HG02623 (cell line): ENCODE results near the gene FEM1C.
A peak's percentile ranks its signal among the peaks of the same experiment; 100 is the strongest.

Source experiments
- ATAC-seq: cut with Tn5 transposase; IDR thresholded peaks from one replicate; pipeline ENCODE4 v1.9.1; 2021; ENCODE audit warnings: moderate library complexity; ENCODE audit not compliant: unreplicated experiment

FEM1C gene

DNA sequence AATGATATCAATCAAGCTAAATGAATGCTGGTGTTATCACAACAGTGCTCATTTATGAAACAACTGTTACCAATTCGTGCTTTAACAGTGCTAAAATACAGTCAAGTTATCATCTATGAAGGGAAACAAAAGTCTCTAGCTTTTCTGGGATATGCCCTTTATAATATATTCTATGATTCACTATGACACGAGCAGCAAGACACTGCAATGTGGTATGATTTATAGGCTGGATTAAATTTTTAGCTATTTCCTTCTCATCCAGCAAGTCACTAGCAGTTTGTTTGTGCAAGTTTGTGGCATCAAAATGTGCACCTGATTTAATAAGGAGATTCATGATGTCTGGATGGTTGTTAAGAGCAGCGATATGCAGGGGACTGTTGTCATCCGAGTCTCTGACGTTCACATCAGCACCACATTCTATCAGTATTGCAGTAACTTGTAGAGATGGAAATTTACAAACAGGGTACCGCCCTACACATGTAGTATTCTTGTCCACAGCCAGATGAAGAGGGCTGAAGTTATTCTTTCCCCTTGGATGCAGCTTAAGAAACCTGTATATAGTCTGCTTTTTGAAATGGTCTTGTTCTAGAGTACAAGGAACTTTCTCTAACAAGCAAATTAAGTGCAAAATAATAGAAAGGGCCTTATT lies 20.3 kb downstream of the FEM1C start:
- no peak for ATAC-seq

DNA sequence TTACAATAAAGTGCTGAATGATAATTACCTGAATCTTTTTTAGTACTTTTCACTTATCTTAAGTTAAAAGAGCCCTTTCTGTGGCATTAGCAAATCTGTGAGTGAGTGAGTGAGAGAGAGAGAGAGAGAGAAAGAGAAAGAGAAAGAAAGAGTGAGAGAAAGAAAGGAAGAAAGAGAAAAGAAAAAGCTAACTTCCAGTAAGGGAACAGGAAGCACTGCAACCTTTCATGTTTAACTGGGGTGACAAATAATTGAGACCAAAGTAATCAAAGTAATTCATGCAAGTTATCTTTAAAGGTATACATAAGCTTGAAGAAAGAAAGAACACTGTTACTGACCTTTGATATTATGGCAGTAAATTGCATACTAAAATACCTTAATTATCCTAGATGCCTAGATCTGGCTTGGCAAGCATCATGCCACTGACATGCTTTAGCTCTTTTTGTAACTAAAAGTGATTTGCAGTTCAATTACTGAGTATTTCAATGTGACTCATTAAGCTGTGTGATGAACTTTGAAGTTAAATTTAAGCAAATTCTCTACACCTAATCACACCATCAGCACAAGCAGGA lies 21.7 kb downstream of the FEM1C start:
- no peak for ATAC-seq

DNA sequence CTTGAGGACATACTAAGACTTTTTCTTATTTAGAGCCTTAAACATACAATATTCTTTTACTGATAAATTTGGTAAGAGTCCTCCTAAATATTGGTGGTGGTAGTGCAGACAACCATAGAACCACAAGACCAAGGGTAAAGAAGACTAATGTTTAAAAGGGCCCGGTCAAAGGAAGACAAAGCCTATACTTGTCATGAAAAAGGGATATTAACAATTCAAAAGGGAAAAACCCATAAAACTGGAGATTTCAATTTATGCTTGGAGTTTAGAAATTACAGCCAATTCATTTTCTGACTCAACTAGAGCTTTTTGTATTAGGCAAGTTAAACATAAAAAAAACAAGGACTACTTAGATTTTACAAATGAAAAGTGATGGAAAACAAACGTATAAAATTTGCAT lies 24.4 kb downstream of the FEM1C start:
- ATAC-seq = no peak

DNA sequence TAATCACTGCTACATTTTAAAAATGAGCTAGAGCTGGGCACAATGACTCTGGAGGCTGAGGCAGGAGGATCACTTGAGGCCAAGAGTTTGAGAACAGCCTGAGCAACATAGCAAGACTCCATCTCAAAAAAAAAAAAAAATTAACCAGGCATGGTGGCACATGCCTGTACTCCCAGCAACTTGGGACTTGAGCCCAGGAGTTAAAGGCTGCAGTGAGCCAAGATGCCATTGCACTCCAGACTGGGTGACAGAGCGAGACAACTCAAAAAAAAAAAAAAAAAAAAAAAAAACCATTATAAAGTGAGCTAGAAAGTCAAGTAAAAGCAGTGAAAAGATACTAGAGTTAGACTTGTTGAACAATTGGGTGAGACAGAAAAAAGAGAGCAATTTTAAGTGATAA lies 28.2 kb downstream of the FEM1C start:
- ATAC-seq = no peak

DNA sequence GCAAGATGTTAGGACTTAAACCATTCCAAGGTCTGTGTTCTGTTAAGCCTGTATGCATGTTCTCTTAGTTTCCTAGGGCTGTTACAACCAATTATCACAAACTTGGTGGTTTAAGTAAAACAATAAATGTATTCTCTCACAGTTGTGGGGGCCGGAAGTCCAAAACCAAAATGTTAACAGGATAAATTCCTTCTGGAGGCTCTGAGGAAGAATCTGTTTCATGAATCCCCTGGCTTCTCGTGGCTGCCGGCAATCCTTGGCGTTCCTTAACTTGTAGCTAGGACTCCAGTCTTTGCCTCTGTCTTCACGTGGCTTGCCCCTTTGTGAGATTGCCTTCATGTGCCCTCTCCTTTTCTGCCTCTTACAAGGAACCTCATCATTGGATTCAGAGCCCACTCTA lies 30.4 kb downstream of the FEM1C start:
- no peak for ATAC-seq

DNA sequence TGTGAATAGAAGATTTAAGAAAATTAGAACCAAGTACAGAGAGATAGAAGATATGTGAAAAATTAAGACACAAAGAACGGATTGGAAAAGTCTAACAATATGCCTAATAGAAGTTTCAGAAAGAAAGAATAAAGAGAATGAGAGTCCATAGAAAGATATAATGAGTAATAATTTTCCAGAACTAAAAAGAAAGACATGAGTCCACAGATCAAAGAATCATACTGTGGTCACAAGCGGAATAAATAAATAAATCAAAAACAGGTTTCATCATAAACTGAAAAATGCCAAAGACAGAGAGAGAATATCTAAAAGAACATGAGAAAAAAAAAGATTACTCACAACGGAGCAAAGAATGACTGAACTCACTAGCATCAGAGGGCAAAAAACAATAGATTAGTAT lies 32.9 kb downstream of the FEM1C start:
- ATAC-seq = no peak

DNA sequence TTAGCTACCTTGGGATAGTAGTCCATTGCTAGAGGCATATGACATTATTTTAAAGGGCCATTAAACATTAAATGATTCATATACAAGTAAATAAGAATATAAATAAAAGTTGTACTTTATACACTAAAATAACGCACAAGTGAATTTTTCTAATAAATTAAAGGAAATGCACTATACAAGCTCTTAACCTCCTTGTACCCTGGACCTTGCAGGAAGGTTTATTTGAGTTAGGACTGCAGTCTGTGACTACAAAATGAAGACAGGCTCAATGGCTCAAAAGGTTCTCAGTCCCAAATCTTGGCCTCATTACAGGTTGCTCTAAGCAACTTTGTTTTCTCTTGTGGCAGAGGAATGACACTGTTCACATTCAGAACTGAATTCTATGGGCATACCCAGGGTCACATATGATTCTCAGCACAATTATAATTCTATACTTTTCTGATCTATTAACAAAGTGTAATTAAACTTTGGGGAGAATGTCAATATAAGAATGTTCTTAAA lies 34.4 kb downstream of the FEM1C start:
- no peak for ATAC-seq

DNA sequence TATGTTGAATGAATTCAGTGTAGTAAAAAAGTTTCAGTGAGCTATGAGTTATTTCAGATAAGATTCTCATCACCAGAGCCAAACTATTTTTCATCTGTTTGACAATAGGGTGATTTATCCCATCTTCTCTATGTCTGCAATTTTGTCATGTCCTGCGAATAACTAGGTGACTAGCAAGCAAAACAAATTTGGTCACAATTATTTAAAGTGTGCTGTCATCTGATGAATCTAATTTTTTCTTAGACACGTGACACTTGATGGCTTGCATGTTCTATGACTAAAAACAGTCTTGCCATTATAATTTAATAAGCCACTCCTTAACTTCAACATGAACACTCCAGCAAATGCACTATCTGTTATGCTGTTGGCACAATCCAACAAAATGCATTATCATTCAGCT lies 35.0 kb downstream of the FEM1C start:
- ATAC-seq = no peak

DNA sequence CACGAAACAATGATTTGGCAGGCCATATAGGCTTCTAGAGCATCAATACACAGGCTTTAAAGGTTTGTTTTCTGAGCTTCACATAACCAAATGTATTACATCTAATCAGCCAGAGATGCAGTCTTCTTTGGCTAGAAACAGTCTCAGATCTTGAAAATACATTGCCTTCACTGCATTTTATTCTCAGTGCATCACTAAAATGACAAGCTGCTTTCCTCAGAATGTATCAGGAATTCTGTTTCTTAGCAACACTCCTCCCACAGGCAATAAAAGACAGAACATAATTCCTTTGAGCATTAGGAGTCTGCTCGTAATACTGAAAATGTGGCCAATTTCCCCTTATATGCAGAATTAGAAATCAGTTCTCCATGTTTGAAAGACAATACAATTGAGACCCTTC lies 36.9 kb downstream of the FEM1C start:
- ATAC-seq = no peak

DNA sequence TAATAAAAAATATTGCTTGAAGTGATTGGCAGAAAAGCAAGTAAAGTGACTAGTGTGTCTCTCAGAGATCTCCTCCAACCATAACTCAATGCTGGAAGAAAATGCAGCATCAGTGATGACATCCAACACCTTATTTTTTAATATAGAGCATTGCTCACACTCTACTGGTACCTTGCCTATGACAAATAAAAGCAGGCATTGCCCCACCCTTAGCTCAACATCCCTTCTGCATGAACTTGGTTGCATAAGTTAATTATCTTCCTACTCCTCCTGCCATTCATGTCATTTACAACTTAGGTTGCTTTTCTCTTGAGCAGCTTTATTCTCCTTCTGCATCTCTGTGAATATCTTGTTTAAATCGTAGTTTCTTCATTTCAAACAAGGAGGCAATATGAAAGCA lies 41.2 kb downstream of the FEM1C start:
- no peak for ATAC-seq

DNA sequence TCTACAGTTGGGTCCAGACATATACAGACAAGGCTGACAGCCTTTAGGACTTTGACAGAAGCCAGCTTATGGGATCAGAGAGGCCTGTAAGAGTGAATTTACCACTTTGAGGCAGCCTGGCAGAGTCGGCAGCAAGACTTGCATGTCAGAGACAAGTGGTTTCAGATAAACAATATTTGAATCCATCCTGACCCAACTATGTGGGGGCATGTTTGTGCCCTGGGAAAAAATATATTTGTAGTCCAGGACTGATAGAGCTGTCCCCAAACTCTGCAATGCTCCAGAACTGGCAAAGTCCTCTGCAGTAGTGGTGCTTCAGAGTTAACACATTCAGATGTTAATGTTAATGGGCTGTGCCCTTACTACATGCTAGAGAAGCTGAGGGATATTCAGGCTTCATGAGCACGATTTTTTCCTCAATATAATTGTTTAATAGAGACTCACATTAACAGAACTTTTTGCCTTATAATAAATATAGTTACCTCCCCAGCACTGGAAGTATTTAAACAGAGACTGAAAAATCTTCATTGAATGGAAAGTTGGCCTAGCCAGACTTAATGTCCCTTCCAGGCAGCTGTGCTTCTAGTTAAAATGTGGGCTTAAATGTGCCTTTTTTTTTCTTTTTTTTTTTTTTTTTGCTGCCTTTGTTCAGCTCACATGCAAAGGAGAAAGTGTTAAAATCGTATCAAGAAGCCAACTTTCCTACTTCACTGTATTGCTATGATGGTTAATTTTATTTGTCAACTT lies 42.9 kb downstream of the FEM1C start:
- ATAC-seq = no peak

DNA sequence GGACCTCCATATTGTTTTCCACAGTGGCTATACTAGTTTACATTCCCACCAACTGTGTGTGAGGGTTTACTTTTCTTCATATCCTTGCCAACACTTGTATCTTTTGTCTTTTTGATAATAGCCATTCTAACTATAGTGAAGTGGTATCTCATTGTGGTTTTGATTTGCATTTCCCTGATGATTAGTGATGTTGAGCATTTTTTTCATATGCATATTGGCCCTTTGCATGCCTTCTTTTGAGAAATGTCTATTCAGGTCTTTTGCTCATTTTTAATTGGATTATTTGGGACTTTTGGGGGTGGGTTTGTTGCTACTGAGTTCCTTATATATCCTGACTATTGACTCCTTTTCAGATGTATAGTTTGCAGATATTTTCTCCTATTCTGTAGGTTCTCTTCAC lies 44.4 kb downstream of the FEM1C start:
- no peak for ATAC-seq

DNA sequence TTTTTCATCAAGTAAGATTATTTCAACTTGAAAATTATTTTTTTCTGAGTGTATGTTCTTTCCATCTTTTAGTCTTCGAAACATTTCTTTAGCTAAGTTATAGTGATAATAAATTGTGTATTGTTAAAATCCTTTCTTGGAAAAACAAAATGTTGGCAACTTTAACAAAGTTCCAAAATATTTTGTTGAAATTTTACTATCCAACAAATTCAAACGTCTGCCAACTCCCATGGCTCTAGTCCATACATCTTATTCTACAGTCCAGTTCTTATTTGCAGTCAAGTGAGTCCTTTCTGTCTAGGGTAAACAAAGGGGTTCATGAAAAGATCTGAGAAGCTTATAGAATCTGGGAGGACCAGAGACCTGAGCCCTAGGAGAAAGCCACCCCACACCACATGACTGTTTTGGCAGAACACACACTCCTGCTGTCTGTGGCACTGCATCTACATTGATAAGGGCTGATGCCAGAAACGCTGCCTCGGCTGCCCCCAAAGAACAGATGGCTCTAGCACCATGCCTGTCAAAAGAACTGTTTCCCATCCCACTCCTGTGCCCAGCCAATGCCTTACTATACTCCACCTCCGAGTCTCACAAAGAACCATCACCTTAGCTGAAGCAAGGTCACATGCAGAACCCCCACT lies 47.5 kb downstream of the FEM1C start:
- ATAC-seq = no peak

DNA sequence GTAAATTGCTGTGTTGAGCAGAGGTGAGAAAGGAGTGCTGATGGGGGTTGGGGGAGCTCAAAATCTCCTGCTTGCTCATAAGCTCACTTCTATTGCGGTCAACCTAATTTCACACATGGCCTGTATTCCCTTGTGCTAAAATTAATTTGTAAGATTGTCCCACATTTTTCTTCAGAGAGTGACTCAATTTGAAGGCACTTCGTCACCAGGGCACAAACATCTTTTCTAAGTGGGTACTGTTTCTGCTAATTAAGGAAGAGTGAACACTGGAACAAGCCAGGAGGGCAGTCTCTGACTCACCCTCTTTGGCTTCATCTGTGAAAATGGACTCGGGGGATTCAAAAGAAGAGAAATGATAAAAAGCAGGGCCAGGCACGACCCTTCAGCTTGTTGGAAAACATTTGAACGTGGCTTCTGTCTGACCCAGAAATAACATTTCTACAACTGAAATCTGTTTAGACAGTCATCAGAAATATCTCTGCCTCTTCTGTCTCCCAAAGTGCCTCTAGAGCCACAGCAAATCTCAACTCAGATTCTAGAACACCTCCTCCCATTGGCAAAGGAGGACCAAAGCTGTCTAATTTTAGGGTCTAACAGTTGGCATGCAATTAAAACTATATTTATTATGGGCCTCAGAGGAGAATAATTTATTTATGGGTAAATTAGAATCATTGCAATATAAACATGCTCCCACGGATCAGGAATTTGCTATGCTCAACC lies 49.8 kb downstream of the FEM1C start:
- no peak for ATAC-seq

DNA sequence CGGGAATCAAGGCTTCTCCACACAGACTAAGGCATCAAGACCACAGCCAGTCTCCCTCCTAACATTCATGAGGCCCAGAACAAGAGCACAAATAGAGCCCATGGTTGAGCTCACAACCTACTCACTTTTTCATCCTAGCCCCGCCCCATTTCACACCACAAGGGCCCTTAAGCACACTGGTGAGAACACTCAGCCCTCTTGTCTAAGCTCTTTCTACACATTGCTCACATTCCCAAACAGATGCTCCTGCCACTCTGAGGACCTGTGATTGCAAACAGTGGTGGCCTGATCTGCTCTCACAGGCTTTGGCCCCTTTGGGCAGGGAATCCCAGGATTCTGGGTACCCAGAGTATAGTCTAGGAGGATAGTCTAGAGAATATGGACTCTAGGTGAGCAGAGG lies 54.0 kb downstream of the FEM1C start:
- no peak for ATAC-seq

DNA sequence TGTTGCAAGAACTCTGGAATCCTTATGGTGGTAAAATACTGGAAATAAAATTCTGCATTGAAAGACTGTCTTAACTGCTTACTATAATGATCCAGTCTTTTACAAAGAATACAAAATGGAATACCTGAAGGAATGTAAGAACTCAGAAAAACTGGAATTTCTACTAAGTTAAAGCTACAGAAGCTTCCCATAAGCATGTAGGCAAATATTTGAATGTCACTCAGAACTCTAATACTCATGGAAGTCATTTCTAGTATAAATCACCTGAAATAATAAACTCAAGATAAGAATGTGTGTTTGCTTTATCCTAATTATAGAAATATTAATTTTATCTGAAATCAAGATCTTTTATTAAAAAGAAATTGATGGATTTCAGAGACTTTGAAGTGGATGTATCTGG lies 54.8 kb downstream of the FEM1C start:
- no peak for ATAC-seq

DNA sequence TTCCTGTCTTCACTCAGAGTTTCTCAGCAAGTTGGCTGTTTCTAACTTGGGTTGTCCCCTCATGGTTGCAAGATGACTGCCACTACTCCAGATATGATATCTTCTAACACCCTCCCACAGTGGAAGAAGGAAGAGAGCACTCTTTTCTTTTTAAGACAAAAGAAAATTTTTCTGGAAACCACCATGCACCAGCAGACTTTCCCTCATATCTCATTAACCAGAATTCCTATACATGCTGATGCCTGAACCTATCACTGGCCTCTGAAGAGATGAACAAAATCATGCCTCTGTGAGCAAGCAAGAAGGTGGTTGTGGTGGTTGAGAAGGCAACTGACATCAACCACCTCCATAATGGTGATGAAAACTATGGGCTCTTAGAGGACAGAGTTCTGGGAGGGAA lies 56.8 kb downstream of the FEM1C start:
- ATAC-seq = peak; percentile 69

DNA sequence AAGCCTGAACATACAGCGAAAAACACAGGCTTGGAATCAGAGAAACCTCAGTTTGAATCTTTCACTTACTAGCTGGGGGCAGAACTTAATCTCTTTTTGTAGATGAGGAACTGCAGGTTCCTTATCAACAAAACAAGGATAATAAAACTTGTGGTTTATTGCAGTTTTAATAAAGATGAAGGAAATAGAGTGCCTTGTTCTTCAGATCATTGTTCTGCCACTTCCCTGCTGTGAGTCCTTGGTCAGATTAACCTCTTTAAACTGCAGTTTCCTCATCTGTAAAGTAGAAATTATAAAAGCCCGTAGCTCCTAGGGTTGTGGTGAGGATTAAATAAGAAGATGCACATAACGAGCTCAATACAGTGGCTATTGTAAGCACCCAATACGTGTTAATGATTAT lies 57.4 kb downstream of the FEM1C start:
- no peak for ATAC-seq

DNA sequence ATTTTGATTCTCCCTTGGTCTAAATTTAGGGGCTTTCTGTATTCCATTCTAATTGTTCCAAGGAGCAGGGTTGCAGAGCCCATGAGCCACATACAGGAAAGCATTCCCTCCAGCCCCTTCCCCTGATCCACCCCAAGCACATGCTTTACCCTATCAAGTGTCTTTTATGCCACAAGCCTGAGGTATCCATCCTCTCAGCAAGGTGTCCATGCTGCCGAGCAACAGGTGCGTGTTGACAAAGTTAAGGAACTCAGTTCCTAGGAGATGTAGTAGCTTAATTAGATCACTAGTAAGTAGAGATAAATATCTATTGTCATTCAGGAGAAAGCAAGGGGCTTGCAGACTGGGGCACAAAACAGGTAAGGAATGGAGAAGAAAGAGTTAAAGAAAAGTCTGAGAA lies 57.8 kb downstream of the FEM1C start:
- no peak for ATAC-seq

DNA sequence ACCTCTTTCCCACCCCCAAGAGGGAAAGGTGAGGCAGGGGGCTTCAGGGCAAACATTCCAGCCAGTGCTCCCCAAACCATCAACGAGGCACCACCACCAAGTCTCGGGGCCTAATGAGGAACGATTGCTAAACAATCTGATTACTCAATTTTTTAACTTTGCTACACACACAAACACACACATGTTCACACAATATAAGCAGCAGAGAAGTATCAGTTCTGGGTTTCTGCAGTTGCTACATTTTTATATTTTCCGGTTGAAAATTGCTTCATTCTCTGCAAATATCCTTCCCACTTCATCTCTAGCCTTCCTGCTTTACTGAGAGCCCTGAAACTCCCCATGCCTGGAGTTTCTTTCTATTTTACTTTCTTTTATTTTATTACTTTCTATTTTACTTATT lies 60.2 kb downstream of the FEM1C start:
- ATAC-seq = no peak

DNA sequence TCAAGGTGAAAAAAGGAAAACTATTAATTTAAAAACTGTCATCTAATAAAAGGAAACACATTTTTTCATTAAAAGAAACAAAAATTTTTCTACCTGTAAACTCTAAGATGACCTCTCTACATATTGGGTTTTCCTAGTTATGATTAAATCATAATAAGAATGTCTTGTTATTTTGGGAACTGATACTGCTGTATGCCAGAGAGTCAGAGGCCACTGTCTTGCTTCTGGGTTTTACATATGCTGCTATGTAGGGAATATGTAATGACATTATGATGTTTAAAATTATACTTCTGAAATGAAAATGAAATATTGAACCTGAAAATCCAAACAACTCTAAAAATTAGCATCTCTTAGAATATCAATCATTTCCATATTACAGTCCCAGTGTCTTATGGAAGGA lies 63.7 kb downstream of the FEM1C start:
- ATAC-seq = no peak
